Vagina (tissue), 2 donors: Measurements from ENCODE around the gene ROCK2.

ENCODE experiments used
- POLR2A ChIP-seq, 2 donors: fragments of 450-650 bp; IDR thresholded peaks; one replicate each; pipeline ENCODE4 v1.6.1; 2017; ENCODE audit warnings: antibody characterized with exemption in 2 of 2, mild to moderate bottlenecking in 2 of 2, moderate library complexity in 2 of 2
- POLR2AphosphoS5 ChIP-seq, 2 donors: sonication (generic); formaldehyde crosslinking; IDR thresholded peaks; one replicate each; pipeline ENCODE4 v1.9.0; 2017; ENCODE audit warnings: antibody characterized with exemption in 2 of 2, mild to moderate bottlenecking in 2 of 2, low read depth in 1 of 2; ENCODE audit not compliant: insufficient read depth in 1 of 2
- TF ChIP-seq, protein P1 (sequence below), 3 experiments: fragments of 450-650 bp in 2 of 3; fragments of 200-600 bp in 1 of 3; sonication (generic) in 1 of 3; IDR thresholded peaks; one replicate each; pipeline ENCODE4 v1.5.1; 2017 to 2019; ENCODE audit warnings: antibody characterized with exemption in 3 of 3, mild to moderate bottlenecking in 2 of 3, moderate library complexity in 2 of 3

DNA sequence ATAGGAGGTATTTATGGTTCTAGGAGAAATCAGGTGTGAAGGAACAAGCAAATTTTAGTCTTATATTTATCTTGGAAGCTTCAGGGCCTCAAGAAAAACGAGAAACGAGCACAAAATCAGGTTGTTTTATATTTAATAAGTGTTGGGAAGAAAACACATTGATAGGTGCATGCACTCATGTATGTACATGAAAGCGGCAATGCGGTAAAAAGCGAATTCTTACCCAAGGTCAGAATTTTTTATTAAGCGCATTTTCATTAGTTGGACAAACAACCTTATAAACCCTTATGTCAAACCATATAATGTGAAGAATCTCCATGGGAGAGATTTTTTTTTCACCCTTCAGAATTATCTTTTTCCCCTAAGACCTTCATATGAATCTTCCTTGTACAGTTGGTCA is 163.8 kb downstream of the ROCK2 start:
- TF ChIP-seq, protein P1, sequence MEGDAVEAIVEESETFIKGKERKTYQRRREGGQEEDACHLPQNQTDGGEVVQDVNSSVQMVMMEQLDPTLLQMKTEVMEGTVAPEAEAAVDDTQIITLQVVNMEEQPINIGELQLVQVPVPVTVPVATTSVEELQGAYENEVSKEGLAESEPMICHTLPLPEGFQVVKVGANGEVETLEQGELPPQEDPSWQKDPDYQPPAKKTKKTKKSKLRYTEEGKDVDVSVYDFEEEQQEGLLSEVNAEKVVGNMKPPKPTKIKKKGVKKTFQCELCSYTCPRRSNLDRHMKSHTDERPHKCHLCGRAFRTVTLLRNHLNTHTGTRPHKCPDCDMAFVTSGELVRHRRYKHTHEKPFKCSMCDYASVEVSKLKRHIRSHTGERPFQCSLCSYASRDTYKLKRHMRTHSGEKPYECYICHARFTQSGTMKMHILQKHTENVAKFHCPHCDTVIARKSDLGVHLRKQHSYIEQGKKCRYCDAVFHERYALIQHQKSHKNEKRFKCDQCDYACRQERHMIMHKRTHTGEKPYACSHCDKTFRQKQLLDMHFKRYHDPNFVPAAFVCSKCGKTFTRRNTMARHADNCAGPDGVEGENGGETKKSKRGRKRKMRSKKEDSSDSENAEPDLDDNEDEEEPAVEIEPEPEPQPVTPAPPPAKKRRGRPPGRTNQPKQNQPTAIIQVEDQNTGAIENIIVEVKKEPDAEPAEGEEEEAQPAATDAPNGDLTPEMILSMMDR (IDR thresholded peaks at IDR 0.05), result no peak
- TF ChIP-seq POLR2AphosphoS5 (IDR thresholded peaks at IDR 0.05; ENCODE audit: insufficient read depth in 1 of 2, low read depth in 1 of 2), result no peak
- TF ChIP-seq POLR2A (IDR thresholded peaks at IDR 0.05), result no peak
